ENCODE data around the gene UNC13D. TPM values are rescaled to one million over a fixed set of nuclear protein-coding genes. Genes with fewer than 3 reads are reported as not detected.

Gene UNC13D
- total RNA-seq, 1 experiment from 2014 or later, result 104 TPM

GRCh38 chr17:75836605-75837004 is 7.6 kb downstream of the UNC13D start:
- CTCF ChIA-PET, result interaction anchor here (0.7 to 1.2 kb wide), 2 partner anchors 10 to 104 kb away, joined by 3 read pairs; partner anchors contain the start of gene FBF1
- H3K4me3 Mint-ChIP-seq (ENCODE audit: low read depth, unreplicated experiment), result no peak overlapping the region
- no TSS peak for BruUV-seq (replicated peaks)
- no peaks in the 10 kb centered on the region for H3K27me3 Mint-ChIP-seq (ENCODE audit: unreplicated experiment)
- H3K4me1 Mint-ChIP-seq (ENCODE audit: low read depth, unreplicated experiment), result no peaks in the 10 kb centered on the region
- TF ChIP-seq CTCF (IDR thresholded peaks at IDR 0.05; ENCODE audit: unreplicated experiment), result no peak
- peaks cover 64% of the 10 kb centered on the region for H3K36me3 Mint-ChIP-seq (ENCODE audit: insufficient read depth, unreplicated experiment)
- H3K27ac Mint-ChIP-seq (ENCODE audit: unreplicated experiment), result no peak overlapping the region
- intact Hi-C loops (cut with micrococcal nuclease; ENCODE audit: unreplicated experiment), result no loop called here
- no peak for DNase-seq
- H3K9me3 Mint-ChIP-seq (ENCODE audit: low read depth, unreplicated experiment), result no peaks in the 10 kb centered on the region

DNA sequence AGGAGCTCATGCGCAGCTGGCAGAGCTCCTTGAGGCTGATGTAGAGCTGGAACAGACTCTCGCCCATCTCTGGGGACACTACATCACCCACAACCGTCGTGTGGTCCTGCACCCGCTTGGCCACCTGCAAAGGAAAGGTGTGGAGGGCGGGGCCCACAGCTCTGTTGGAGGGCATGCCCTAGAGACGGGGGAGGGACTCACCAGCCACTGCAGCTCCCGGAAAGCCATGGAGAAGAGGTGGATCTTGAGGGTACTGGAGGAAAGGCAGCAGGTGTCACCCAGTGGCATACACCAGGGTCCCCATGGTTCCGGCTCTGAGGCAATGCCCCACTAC is 8.6 kb downstream of the UNC13D start:
- DNase-seq, result no peak
- Mint-ChIP-seq H3K9me3 (ENCODE audit: low read depth, unreplicated experiment) (no peaks in the 10 kb centered on the region), H3K27me3 (ENCODE audit: unreplicated experiment) (no peaks in the 10 kb centered on the region), H3K4me1 (ENCODE audit: low read depth, unreplicated experiment) (no peaks in the 10 kb centered on the region), H3K27ac (ENCODE audit: unreplicated experiment) (no peak overlapping the region), H3K4me3 (ENCODE audit: low read depth, unreplicated experiment) (no peak overlapping the region), H3K36me3 (ENCODE audit: insufficient read depth, unreplicated experiment) (peaks cover 70% of the 10 kb centered on the region)
- no peak for TF ChIP-seq CTCF (IDR thresholded peaks at IDR 0.05; ENCODE audit: unreplicated experiment)
- CTCF ChIA-PET, result no interaction called here
- intact Hi-C loops (cut with micrococcal nuclease; ENCODE audit: unreplicated experiment), result no loop called here
- no TSS peak for BruUV-seq (replicated peaks)

GRCh38 chr17:75834928-75835653 is 9.1 kb downstream of the UNC13D start:
- intact Hi-C loops (cut with micrococcal nuclease; ENCODE audit: unreplicated experiment), result no loop called here
- DNase-seq, result no peak
- CTCF ChIA-PET, result no interaction called here
- Mint-ChIP-seq H3K27ac (ENCODE audit: unreplicated experiment) (no peak overlapping the region), H3K9me3 (ENCODE audit: low read depth, unreplicated experiment) (no peaks in the 10 kb centered on the region), H3K4me3 (ENCODE audit: low read depth, unreplicated experiment) (no peak overlapping the region), H3K4me1 (ENCODE audit: low read depth, unreplicated experiment) (no peaks in the 10 kb centered on the region), H3K27me3 (ENCODE audit: unreplicated experiment) (no peaks in the 10 kb centered on the region), H3K36me3 (ENCODE audit: insufficient read depth, unreplicated experiment) (peaks cover 71% of the 10 kb centered on the region)
- TF ChIP-seq CTCF (IDR thresholded peaks at IDR 0.05; ENCODE audit: unreplicated experiment), result no peak
- no TSS peak for BruUV-seq (replicated peaks)

- no peak for TF ChIP-seq CTCF (IDR thresholded peaks at IDR 0.05; ENCODE audit: unreplicated experiment)
- no TSS peak for BruUV-seq (replicated peaks)
- CTCF ChIA-PET, result no interaction called here
Observed at GRCh38 chr17:75834279-75834920, 9.8 kb downstream of the UNC13D start.

More at GRCh38 chr17:75834279-75834920, 9.8 kb downstream of the UNC13D start:
- Mint-ChIP-seq H3K36me3 (ENCODE audit: insufficient read depth, unreplicated experiment) (peaks cover 72% of the 10 kb centered on the region), H3K4me1 (ENCODE audit: low read depth, unreplicated experiment) (no peaks in the 10 kb centered on the region), H3K9me3 (ENCODE audit: low read depth, unreplicated experiment) (no peaks in the 10 kb centered on the region), H3K27ac (ENCODE audit: unreplicated experiment) (no peak overlapping the region), H3K27me3 (ENCODE audit: unreplicated experiment) (no peaks in the 10 kb centered on the region), H3K4me3 (ENCODE audit: low read depth, unreplicated experiment) (no peak overlapping the region)
- DNase-seq, result no peak
- intact Hi-C loops (cut with micrococcal nuclease; ENCODE audit: unreplicated experiment), result no loop called here

All from Calu3 (cell line).